ENCODE measurements around the gene AEN.

Gene AEN

DNA sequence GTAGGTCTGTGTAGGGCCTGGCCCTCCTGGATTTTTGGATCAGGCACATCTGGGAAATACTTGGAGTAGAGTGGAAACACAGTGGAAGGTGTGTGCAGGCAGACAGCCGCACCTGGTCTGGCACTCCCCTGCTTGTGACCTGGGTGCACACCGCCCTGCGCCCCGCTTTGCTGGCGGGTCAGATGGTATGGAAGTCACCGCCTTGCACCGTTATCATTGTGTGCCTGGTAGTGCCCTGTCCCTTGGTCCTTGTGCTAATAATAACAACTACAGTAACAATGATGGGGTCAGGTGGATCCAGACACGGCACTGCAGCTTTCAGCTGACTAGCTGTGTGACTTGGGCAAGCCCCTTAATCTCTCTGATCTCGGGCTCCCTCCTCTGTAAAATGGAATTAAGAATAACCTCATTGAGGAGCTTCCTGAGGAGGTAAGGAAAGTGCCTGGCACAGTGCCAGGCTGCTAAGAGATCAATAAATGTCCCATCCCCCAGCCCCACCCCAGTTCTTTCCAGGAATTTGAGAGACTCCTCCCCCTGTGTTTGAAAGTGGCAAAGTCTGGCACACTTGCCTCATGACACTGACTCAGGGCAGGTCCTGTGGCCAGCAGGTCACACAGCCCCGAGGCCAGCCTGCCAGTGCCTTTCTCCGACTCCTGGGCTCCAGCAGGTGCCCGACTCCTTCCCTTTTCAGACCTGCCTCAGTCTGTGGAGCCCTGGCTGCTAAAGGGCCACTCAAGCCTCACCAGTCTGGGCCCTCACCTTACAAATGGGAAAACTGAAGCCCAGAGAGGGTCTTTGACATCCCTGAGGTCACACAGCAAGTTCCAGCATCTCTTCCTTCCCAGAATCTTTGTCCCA lies 27.4 kb downstream of the AEN start:
- no peak for DNase-seq (ENCODE audit: insufficient read length, low spot score)
- TF ChIP-seq POLR2AphosphoS5 (IDR thresholded peaks at IDR 0.05; ENCODE audit: low read depth, low read length) (no peak), POLR2A (IDR thresholded peaks at IDR 0.05; ENCODE audit: low read depth, low read length) (no peak), SPI1 (IDR thresholded peaks at IDR 0.05; ENCODE audit: low read depth, low read length) (no peak), POU2F2 (IDR thresholded peaks at IDR 0.05; ENCODE audit: low read depth, low read length) (no peak), TAF1 (IDR thresholded peaks at IDR 0.05; ENCODE audit: low read depth, low read length) (no peak), PAX5 (IDR thresholded peaks at IDR 0.05; ENCODE audit: insufficient read depth, low read length, severe bottlenecking) (no peak)
- FAIRE-seq, result no peak

DNA sequence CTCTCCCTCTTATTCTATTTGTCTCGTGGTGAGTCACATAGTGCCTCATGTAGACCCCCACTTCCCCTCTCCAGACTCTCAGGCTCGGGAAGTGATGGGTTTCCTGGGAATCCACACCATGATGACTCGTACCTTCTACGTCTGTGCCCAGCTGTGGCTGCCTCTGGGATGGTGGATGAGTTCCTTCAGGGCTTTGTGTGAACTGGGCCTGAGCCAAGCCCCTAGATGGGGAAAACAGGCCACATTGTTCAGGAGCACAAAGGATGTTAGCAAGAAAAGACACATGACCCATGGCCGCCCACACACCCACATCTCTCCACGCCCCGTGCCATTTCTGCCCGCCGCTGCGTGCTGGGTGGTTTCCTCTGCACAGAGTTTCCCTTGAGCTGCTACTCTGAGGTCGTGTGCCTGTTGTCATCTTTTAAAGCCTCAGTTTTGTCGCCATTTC lies 28.2 kb downstream of the AEN start:
- no peak for TF ChIP-seq POLR2AphosphoS5 (IDR thresholded peaks at IDR 0.05; ENCODE audit: low read depth, low read length)
- 0 out of 2 replicates have a peak, but pooled peaks have one; percentile 28 for TF ChIP-seq POLR2A (IDR thresholded peaks at IDR 0.05; ENCODE audit: low read depth, low read length)
- FAIRE-seq (peak; percentile 91), DNase-seq (ENCODE audit: insufficient read length, low spot score) (peak; percentile 50)

DNA sequence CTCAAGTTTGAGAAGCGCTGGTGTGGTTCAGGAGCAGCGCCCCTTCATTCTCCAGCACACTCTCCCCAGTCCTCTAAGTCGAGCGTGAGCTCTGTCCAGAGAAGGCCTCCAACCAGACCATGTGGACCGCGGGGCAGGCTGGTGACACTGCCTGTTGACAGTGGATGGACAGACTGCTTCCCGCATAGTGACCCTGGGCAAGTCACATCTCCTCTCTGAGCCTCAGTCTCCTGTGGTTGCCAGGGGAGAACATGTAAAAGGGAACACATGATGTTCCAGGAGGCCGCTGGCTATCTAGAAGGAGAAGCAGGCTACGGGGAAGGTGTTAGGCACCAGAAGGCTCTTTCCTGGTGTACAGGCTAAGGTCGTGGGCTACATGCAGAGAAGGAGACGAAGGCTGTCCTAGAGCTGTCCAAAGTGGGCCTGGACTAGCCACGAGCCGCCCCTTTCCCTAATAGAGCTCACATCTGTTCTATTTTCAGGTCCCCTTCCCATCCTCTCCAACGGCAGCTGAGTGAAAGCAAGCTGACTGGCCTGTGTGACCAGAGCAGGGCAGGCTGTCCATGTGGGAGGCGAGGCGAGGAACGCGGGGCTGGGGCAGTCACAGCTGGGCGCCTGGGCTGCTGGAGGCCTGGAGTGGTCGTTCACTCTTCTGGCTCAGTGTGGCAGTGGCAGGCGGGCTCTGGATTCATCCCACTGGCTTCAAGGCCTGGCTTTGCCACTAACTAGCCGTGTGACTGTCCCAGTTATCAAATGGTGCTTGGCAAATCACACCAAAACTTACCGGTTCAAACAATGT lies 28.8 kb downstream of the AEN start:
- FAIRE-seq, result no peak
- DNase-seq (ENCODE audit: insufficient read length, low spot score), result no peak
- TF ChIP-seq PAX5 (IDR thresholded peaks at IDR 0.05; ENCODE audit: insufficient read depth, low read length, severe bottlenecking) (no peak), TAF1 (IDR thresholded peaks at IDR 0.05; ENCODE audit: low read depth, low read length) (no peak), SPI1 (IDR thresholded peaks at IDR 0.05; ENCODE audit: low read depth, low read length) (no peak), POLR2AphosphoS5 (IDR thresholded peaks at IDR 0.05; ENCODE audit: low read depth, low read length) (no peak)

DNA sequence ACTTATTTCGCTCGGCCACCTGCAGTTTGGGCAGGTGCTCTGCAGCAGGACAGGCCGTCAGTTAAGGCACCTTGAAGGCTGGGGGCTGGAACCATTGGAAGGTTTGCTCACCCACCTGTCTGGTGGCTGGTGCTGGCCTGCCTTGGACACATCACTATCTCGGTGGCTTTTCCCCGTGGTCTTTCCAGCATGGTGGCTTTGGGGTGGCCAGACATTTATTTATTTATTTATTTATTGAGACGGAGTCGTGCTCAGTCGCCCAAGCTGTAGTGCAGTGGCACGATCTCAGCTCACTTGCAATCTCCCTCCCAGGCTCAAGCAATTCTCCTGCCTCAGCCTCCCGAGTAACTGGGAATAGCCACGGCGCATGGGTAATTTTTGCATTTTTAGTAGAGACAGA lies 29.4 kb downstream of the AEN start:
- no peak for FAIRE-seq
- TF ChIP-seq POLR2A (IDR thresholded peaks at IDR 0.05; ENCODE audit: low read depth, low read length) (no peak), POLR2AphosphoS5 (IDR thresholded peaks at IDR 0.05; ENCODE audit: low read depth, low read length) (no peak), PAX5 (IDR thresholded peaks at IDR 0.05; ENCODE audit: insufficient read depth, low read length, severe bottlenecking) (no peak), TAF1 (IDR thresholded peaks at IDR 0.05; ENCODE audit: low read depth, low read length) (no peak), SPI1 (IDR thresholded peaks at IDR 0.05; ENCODE audit: low read depth, low read length) (no peak), POU2F2 (IDR thresholded peaks at IDR 0.05; ENCODE audit: low read depth, low read length) (no peak)
- no peak for DNase-seq (ENCODE audit: insufficient read length, low spot score)

DNA sequence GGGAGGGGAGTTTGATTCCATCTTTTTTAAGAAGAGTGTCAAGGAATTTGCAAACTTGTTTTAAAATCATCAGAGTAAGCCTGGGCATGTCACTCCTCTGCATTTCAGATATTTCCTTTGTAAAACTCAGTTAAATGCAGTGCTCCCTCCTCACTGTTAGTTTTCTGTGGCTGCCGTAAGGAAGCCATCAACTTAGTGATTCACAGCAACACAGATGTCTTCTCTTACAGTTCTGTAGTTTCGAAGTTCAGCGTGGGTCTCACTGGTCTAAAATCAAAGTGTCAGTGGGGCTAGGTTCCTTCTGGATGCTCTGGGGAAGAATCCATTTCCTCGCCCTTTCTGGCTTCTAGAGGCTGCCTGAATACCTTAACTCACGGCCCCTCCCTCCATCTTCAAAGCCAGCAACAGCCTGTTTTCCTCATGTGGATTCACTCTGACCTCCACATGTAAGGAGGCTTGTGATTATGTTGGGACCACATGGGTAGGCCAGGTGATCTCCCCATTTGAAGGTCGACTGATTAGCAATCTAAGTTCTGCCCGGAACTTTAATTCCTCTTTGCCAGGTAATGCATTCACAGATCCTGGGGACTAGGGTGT lies 30.1 kb downstream of the AEN start:
- no peak for FAIRE-seq
- DNase-seq (ENCODE audit: insufficient read length, low spot score), result no peak
- TF ChIP-seq TAF1 (IDR thresholded peaks at IDR 0.05; ENCODE audit: low read depth, low read length) (no peak), POLR2AphosphoS5 (IDR thresholded peaks at IDR 0.05; ENCODE audit: low read depth, low read length) (no peak), PAX5 (IDR thresholded peaks at IDR 0.05; ENCODE audit: insufficient read depth, low read length, severe bottlenecking) (no peak), POU2F2 (IDR thresholded peaks at IDR 0.05; ENCODE audit: low read depth, low read length) (no peak), SPI1 (IDR thresholded peaks at IDR 0.05; ENCODE audit: low read depth, low read length) (no peak), POLR2A (IDR thresholded peaks at IDR 0.05; ENCODE audit: low read depth, low read length) (no peak)

DNA sequence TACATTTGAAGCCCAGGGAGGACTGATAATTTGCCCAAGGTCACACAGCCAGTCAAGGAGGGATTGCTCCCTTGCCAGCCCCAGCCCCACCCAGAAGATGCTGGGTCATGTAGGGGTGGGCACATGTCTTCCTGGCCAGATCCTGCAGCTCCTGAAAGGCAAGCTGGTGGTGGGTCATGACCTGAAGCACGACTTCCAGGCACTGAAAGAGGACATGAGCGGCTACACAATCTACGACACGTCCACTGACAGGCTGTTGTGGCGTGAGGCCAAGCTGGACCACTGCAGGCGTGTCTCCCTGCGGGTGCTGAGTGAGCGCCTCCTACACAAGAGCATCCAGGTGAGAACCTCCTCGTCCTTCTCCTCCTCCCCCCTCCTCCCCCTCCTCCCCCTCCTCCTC lies 30.8 kb downstream of the AEN start:
- FAIRE-seq (no peak), DNase-seq (ENCODE audit: insufficient read length, low spot score) (no peak)
- no peak for TF ChIP-seq SPI1 (IDR thresholded peaks at IDR 0.05; ENCODE audit: low read depth, low read length)
- TF ChIP-seq POLR2A (IDR thresholded peaks at IDR 0.05; ENCODE audit: low read depth, low read length), result no peak
- TF ChIP-seq TAF1 (IDR thresholded peaks at IDR 0.05; ENCODE audit: low read depth, low read length), result no peak
- TF ChIP-seq POU2F2 (IDR thresholded peaks at IDR 0.05; ENCODE audit: low read depth, low read length), result no peak
- TF ChIP-seq PAX5 (IDR thresholded peaks at IDR 0.05; ENCODE audit: insufficient read depth, low read length, severe bottlenecking), result no peak
- TF ChIP-seq POLR2AphosphoS5 (IDR thresholded peaks at IDR 0.05; ENCODE audit: low read depth, low read length), result no peak

DNA sequence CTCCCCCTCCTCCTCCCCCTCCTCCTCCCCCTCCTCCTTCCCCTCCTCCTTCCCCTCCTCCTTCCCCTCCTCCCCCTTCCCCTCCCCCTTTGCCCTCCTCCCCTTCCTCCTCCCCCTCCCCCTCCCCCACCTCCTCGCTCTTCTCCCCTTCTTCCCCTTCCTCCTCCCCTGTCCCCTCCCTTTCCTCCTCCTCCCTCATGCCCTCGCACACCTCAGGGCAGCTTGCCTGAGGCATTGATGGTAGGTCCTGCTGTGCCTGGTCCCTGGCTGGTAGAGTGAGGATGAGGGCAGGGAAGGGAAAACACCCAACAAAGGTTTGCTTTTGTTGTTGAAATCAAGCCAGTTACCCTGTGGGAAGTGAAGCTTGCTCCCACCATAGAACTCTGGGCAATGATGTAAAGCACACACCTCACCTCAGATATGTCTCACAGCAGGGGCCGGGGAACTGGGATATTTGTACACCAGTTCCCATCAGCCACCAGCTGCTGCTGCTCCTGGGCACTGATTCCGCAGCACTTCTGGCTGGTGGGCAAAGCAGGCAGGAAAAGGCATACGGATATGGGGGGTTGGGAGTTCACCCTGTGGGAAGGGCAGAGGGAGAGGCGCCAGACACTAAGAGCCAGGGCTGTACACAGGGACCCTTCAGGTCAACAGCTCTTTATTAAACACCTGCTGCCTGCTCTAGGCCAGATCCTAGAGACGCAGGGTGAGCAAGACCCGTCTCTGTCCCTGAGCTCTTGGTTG lies 31.5 kb downstream of the AEN start:
- DNase-seq (ENCODE audit: insufficient read length, low spot score) (no peak), FAIRE-seq (no peak)

DNA sequence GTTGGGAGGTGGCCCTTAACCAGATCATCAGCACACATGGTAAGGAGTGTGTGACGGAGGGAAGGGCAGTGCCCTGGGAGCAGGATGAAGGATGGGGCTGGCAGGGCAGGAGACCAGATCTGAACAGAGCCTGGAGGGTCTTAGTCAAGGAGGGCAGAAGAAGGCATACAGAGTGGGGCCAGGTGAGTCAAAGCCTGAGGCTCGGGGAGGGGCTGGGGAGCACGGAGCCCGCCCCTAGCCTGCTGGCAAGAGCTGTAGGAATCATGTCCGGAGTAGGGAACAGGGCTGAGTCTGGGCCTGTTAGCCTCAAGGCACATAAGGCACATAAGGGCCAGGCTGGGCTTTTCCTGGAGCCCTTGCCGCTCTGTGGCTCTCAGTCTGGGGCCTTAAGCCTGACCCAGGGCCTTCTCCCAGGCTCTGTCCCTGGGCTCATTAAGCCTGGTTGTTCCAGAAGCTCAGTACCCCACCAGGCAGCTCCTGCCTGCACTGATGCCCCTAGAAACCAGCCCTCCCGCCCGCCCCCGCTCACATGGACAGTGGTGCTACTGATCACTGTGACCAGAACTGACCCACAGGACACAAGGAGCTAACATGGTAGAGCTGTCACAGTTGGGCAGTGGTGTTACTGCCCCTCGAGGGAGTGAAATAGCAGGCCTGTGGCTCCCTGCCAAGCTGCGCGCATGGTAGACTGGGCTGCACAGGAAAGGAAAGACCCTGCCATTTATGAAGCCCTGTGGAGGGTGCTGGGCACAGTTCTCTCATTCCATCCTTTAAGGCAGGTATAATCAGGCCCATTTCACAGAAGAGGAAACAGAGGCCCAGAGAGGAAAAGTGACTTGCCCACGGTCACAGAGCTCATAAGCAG lies 32.3 kb downstream of the AEN start:
- TF ChIP-seq POLR2AphosphoS5 (IDR thresholded peaks at IDR 0.05; ENCODE audit: low read depth, low read length), result no peak
- no peak for TF ChIP-seq POU2F2 (IDR thresholded peaks at IDR 0.05; ENCODE audit: low read depth, low read length)
- TF ChIP-seq POLR2A (IDR thresholded peaks at IDR 0.05; ENCODE audit: low read depth, low read length), result no peak
- TF ChIP-seq PAX5 (IDR thresholded peaks at IDR 0.05; ENCODE audit: insufficient read depth, low read length, severe bottlenecking), result no peak
- TF ChIP-seq TAF1 (IDR thresholded peaks at IDR 0.05; ENCODE audit: low read depth, low read length), result no peak
- no peak for TF ChIP-seq SPI1 (IDR thresholded peaks at IDR 0.05; ENCODE audit: low read depth, low read length)
- FAIRE-seq (no peak), DNase-seq (ENCODE audit: insufficient read length, low spot score) (no peak)

More for the DNA sequence above, 31.5 kb downstream of the AEN start:
- no peak for TF ChIP-seq POLR2AphosphoS5 (IDR thresholded peaks at IDR 0.05; ENCODE audit: low read depth, low read length)
- TF ChIP-seq SPI1 (IDR thresholded peaks at IDR 0.05; ENCODE audit: low read depth, low read length), result no peak

Measured in GM12891 (cell line).